IMR-90 (cell line): Measurements from ENCODE around the gene VAV1. TPM values are rescaled to one million over a fixed set of nuclear protein-coding genes. Genes with fewer than 3 reads are reported as not detected.
"Not testable (repeated sequence)": the region's sequence is repeated elsewhere in the genome, so short reads cannot be mapped to it uniquely, and the experiment has no call there.

Experiments used
- ATAC-seq: fragments of 200-7000 bp; cut with Tn5 transposase; 2 replicates; pipeline ENCODE4 v1.9.1; 2020; ENCODE audit warnings: low read depth, mild to moderate bottlenecking, moderate library complexity
- BruUV-seq: library from RNA; stranded (reverse); fragments of 400-500 nt; replicated peaks from 2 replicates; lab custom pipeline; 2021; lab: Mats Ljungman, UMichigan
- CTCF ChIA-PET: fragments of 300-600 bp; formaldehyde crosslinking; extraction: SDS; loops from one replicate; lab custom pipeline; 2021; ENCODE audit warnings: antibody characterized with exemption; lab: Yijun Ruan, JAX
- POLR2A ChIA-PET: fragments of 300-600 bp; sonication (Branson Sonifier 250); formaldehyde crosslinking; loops from one replicate; lab custom pipeline; 2022; ENCODE audit warnings: antibody characterized with exemption; ENCODE audit not compliant: unreplicated experiment; lab: Charles Lee
- DNase-seq: peaks from one replicate; pipeline ENCODE4 v3.0.0; 2013
- H2AFZ ChIP-seq: replicated peaks from 2 replicates; pipeline ENCODE3; 2013; ENCODE audit warnings: low read length, mild to moderate bottlenecking; ENCODE audit not compliant: poor library complexity
- H2AK5ac ChIP-seq: 2 replicates; pipeline ENCODE4 v1.6.1; 2013; ENCODE audit warnings: low read depth, low read length, inconsistent platforms
- H2AK9ac ChIP-seq: replicated peaks from 2 replicates; pipeline ENCODE3; 2013; ENCODE audit warnings: mild to moderate bottlenecking, low read depth, low read length, moderate library complexity; ENCODE audit not compliant: poor library complexity
- H2BK120ac ChIP-seq: 2 replicates; pipeline ENCODE4 v1.6.1; 2013; ENCODE audit warnings: low read depth, low read length, inconsistent platforms
- H2BK15ac ChIP-seq: 3 replicates; pipeline ENCODE4 v1.6.1; 2013; ENCODE audit warnings: low read depth, low read length, inconsistent platforms
- H2BK20ac ChIP-seq: 2 replicates; pipeline ENCODE4 v1.6.1; 2013; ENCODE audit warnings: low read depth, mild to moderate bottlenecking, inconsistent platforms, low read length, moderate library complexity
- H2BK5ac ChIP-seq: 2 replicates; pipeline ENCODE4 v1.6.1; 2013; ENCODE audit warnings: mild to moderate bottlenecking, low read depth, low read length, inconsistent platforms; ENCODE audit not compliant: poor library complexity, severe bottlenecking
- H3K14ac ChIP-seq: replicated peaks from 2 replicates; pipeline ENCODE4 v1.6.1; 2013; ENCODE audit warnings: low read depth, low read length, inconsistent platforms
- H3K18ac ChIP-seq: 2 replicates; pipeline ENCODE4 v1.6.1; 2013; ENCODE audit warnings: low read depth, low read length, control low read depth
- H3K23ac ChIP-seq: 2 replicates; pipeline ENCODE4 v1.6.1; 2013; ENCODE audit warnings: low read depth, low read length, inconsistent platforms
- H3K27ac ChIP-seq: 2 replicates; pipeline ENCODE4 v1.5.1; 2013; ENCODE audit warnings: mild to moderate bottlenecking, control low read depth, low read length; ENCODE audit not compliant: insufficient read depth
- H3K27me3 ChIP-seq: 2 replicates; pipeline ENCODE4 v1.6.1; 2013; ENCODE audit warnings: low read length; ENCODE audit not compliant: control insufficient read depth, insufficient read depth
- H3K36me3 ChIP-seq: 2 replicates; pipeline ENCODE4 v1.6.1; 2013; ENCODE audit warnings: low read length, mixed read lengths; ENCODE audit not compliant: control insufficient read depth, insufficient read depth
- H3K4ac ChIP-seq: 2 replicates; pipeline ENCODE4 v1.6.1; 2013; ENCODE audit warnings: low read depth, low read length, inconsistent platforms
- H3K4me1 ChIP-seq: 2 replicates; pipeline ENCODE4 v1.6.1; 2013; ENCODE audit warnings: low read length, mixed read lengths; ENCODE audit not compliant: control insufficient read depth, insufficient read depth
- H3K4me2 ChIP-seq: 2 replicates; pipeline ENCODE4 v1.6.1; 2013; ENCODE audit warnings: low read depth, mild to moderate bottlenecking, control low read depth, low read length, moderate library complexity
- H3K4me3 ChIP-seq: 2 replicates; pipeline ENCODE4 v1.5.1; 2013; ENCODE audit warnings: low read depth, mild to moderate bottlenecking, control low read depth, low read length, moderate library complexity; ENCODE audit not compliant: insufficient read depth
- H3K56ac ChIP-seq: 2 replicates; pipeline ENCODE4 v1.6.1; 2013; ENCODE audit warnings: low read length, inconsistent platforms; ENCODE audit not compliant: insufficient read depth; ENCODE audit errors: extremely low read depth
- H3K79me1 ChIP-seq, 2 experiments: 2 replicates each; pipeline ENCODE4 v1.6.1; 2013; ENCODE audit warnings: low read length in 2 of 2, inconsistent platforms in 1 of 2, low read depth in 1 of 2
- H3K9ac ChIP-seq: 2 replicates; pipeline ENCODE4 v1.6.1; 2013; ENCODE audit warnings: low read depth, low read length, control low read depth
- H3K9me1 ChIP-seq: 2 replicates; pipeline ENCODE4 v1.6.1; 2013; ENCODE audit warnings: low read length, inconsistent platforms; ENCODE audit not compliant: insufficient read depth
- H3K9me3 ChIP-seq: 2 replicates; pipeline ENCODE4 v1.6.1; 2013; ENCODE audit warnings: low read length; ENCODE audit not compliant: control insufficient read depth, insufficient read depth
- H4K20me1 ChIP-seq: 2 replicates; pipeline ENCODE4 v1.6.1; 2013; ENCODE audit warnings: low read length, inconsistent platforms; ENCODE audit not compliant: insufficient read depth
- H4K5ac ChIP-seq: 2 replicates; pipeline ENCODE4 v1.6.1; 2013; ENCODE audit warnings: mild to moderate bottlenecking, low read depth, low read length, control low read depth
- H4K8ac ChIP-seq, 2 experiments: 2 replicates each; pipeline ENCODE4 v1.6.1; 2013; ENCODE audit warnings: low read depth in 2 of 2, low read length in 2 of 2, control low read depth in 1 of 2, inconsistent platforms in 1 of 2
- H4K91ac ChIP-seq: 2 replicates; pipeline ENCODE4 v1.6.1; 2013; ENCODE audit warnings: low read depth, low read length, inconsistent platforms; ENCODE audit not compliant: insufficient read depth
- BHLHE40 ChIP-seq: fragments of 150-350 bp; IDR thresholded peaks from 2 replicates; pipeline ENCODE4 v1.6.1; 2016; ENCODE audit warnings: mild to moderate bottlenecking, low read depth, low read length
- CHD1 ChIP-seq: IDR thresholded peaks from 2 replicates; pipeline ENCODE4 v1.6.1; 2012; ENCODE audit warnings: low read depth, low read length, improper control_type of control experiment
- FOS ChIP-seq: fragments of 150-350 bp; IDR thresholded peaks from 2 replicates; pipeline ENCODE4 v1.6.1; 2016; ENCODE audit warnings: low read depth, low read length
- MAFK ChIP-seq: IDR thresholded peaks from 2 replicates; pipeline ENCODE4 v1.6.1; 2012; ENCODE audit warnings: low read depth, low read length, improper control_type of control experiment
- MAZ ChIP-seq: IDR thresholded peaks from 2 replicates; pipeline ENCODE4 v1.6.1; 2012; ENCODE audit warnings: low read depth, mild to moderate bottlenecking, low read length, improper control_type of control experiment, moderate library complexity, borderline replicate concordance
- NFE2L2 ChIP-seq: fragments of 150-350 bp; IDR thresholded peaks from 2 replicates; pipeline ENCODE4 v1.6.1; 2016; ENCODE audit warnings: low read depth, mild to moderate bottlenecking, low read length
- RAD21 ChIP-seq: IDR thresholded peaks from 2 replicates; pipeline ENCODE4 v1.6.1; 2012; ENCODE audit warnings: low read length, improper control_type of control experiment
- RCOR1 ChIP-seq: IDR thresholded peaks from 2 replicates; pipeline ENCODE4 v1.6.1; 2012; ENCODE audit warnings: mild to moderate bottlenecking, low read length, improper control_type of control experiment; ENCODE audit not compliant: insufficient replicate concordance
- WGBS, 2 experiments: methylation state at CpG; one replicate each; pipeline versions ENCODE4 v1.1.5 to v1.1.7; 2013; ENCODE audit warnings: missing lambda C conversion rate in 2 of 2; ENCODE audit not compliant: insufficient read length in 1 of 2; ENCODE audit errors: extremely low coverage in 2 of 2; 5-methylcytosine and 5-hydroxymethylcytosine counted together
- dilution Hi-C: fragments of 300-500 bp; cut with HindIII; formaldehyde crosslinking; loops from one replicate; pipeline ENCODE4 v1.14.3; 2018; ENCODE audit warnings: low sequenced_read_pairs; ENCODE audit not compliant: unreplicated experiment
- in situ Hi-C: fragments of 300-500 bp; cut with MboI; formaldehyde crosslinking; loops from 3 replicates; pipeline ENCODE4 v1.14.3; 2019; ENCODE audit warnings: low sequenced_read_pairs, inconsistent platforms, mixed read lengths
- intact Hi-C: fragments of 100-400 bp; cut with micrococcal nuclease; formaldehyde crosslinking; loops from 2 replicates; pipeline ENCODE4 v1.10.0; 2022
- polyA plus RNA-seq, 3 experiments: library from polyadenylated mRNA; depleted of rRNA; stranded (reverse); fragments of >200 nt; gene quantifications; 2 replicates each; pipeline ENCODE4 v1.2.3, GENCODE V29; 2012; ENCODE audit warnings: low replicate concordance in 1 of 3
- total RNA-seq: library from RNA; depleted of rRNA; stranded (reverse); fragments of >200 nt; gene quantifications from 2 replicates; pipeline ENCODE4 v1.2.3, GENCODE V29; 2012

VAV1 gene
- total and polyA plus RNA-seq, 2 of the 4 experiments (the other 2 are of a cell fraction) = not detected

DNA sequence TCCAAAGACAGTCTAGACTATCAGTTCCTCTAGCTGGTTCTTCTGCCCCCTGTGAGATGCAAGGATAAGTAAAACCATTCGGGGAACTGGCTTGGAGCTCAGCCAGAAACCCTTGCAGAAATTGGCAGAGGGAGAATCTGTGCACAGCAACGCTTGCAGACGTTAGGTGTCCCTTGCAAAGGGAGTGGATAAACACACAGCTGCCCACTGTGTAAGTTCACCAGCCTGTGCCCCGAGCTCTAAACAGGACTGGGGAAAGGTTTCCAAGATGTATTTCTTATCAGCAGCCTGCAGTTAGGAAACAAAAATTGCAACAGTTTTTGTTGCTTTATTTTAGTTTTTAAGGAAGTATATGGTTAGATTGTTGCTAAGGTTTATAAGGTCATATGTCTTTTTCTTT lies 95.8 kb downstream of the VAV1 start:
- H3K56ac ChIP-seq = no peak overlapping the region
- H2BK120ac ChIP-seq = no peak overlapping the region
- dilution Hi-C loops = no loop called here
- no TSS peak for BruUV-seq
- H3K18ac ChIP-seq = no peak overlapping the region
- H3K4me1 ChIP-seq = no peaks in the 10 kb centered on the region
- H3K4me3 ChIP-seq = no peak overlapping the region
- no peaks in the 10 kb centered on the region for H3K79me1 ChIP-seq
- H2AFZ ChIP-seq = no peak overlapping the region
- H4K8ac ChIP-seq = no peak overlapping the region
- H3K9me1 ChIP-seq = no peaks in the 10 kb centered on the region
- CTCF ChIA-PET = interaction anchor here (0.6 kb wide), 1 partner anchor 15 kb away, joined by 4 read pairs; no protein-coding TSS in a partner anchor
- no peak overlapping the region for H3K9ac ChIP-seq
- no peak overlapping the region for H3K4ac ChIP-seq
- no peak overlapping the region for H4K5ac ChIP-seq
- H3K4me2 ChIP-seq = no peak overlapping the region
- no peak for ATAC-seq
- H4K20me1 ChIP-seq = no peaks in the 10 kb centered on the region
- H2BK20ac ChIP-seq = no peak overlapping the region
- no peak overlapping the region for H3K14ac ChIP-seq
- H2AK9ac ChIP-seq = no peak overlapping the region
- no peak overlapping the region for H2BK15ac ChIP-seq
- POLR2A ChIA-PET = no interaction called here
- WGBS, 2 experiments = 0% methylated on average over 1 of the region's 4 CpGs; no CpG with 5 or more reads in 1 of the 2 experiments
- no peak for DNase-seq
- no peaks in the 10 kb centered on the region for H3K36me3 ChIP-seq
- intact Hi-C loops = no loop called here
- no peak overlapping the region for H3K27ac ChIP-seq
- no peak overlapping the region for H2AK5ac ChIP-seq
- in situ Hi-C loops = loop anchor here (10.0 to 25.0 kb wide), 2 partner anchors 134 to 731 kb away; partner anchors contain the start of genes ACSBG2, GPR108 and TRIP10
- no peaks in the 10 kb centered on the region for H3K9me3 ChIP-seq
- H3K23ac ChIP-seq = no peak overlapping the region
- TF ChIP-seq RCOR1 (no peak), NFE2L2 (no peak), RAD21 (no peak), FOS (no peak), BHLHE40 (no peak), CHD1 (no peak), MAFK (no peak), MAZ (no peak)
- H4K91ac ChIP-seq = no peak overlapping the region
- H2BK5ac ChIP-seq = no peak overlapping the region
- H3K27me3 ChIP-seq = no peaks in the 10 kb centered on the region

- not testable (repeated sequence) for H2AK5ac ChIP-seq, H3K36me3 ChIP-seq
Observed at GRCh38 chr19:6869151-6869882, 96.8 kb downstream of the VAV1 start.

More at GRCh38 chr19:6869151-6869882, 96.8 kb downstream of the VAV1 start:
- H3K27ac ChIP-seq, H4K20me1 ChIP-seq, H3K14ac ChIP-seq, H4K91ac ChIP-seq, H2BK120ac ChIP-seq, H2AFZ ChIP-seq, H2AK9ac ChIP-seq, H3K4me2 ChIP-seq, H3K23ac ChIP-seq, ATAC-seq, DNase-seq, H4K8ac ChIP-seq, H3K4me3 ChIP-seq, H2BK15ac ChIP-seq, BruUV-seq, H3K27me3 ChIP-seq, H3K4me1 ChIP-seq, H2BK5ac ChIP-seq, H3K56ac ChIP-seq, H2BK20ac ChIP-seq, H3K9me3 ChIP-seq, H3K79me1 ChIP-seq, H3K18ac ChIP-seq, H4K5ac ChIP-seq, dilution Hi-C loops, H3K9ac ChIP-seq, H3K4ac ChIP-seq, H3K9me1 ChIP-seq, POLR2A ChIA-PET, intact Hi-C loops: not testable (repeated sequence)
- WGBS, 2 experiments = no CpG with 5 or more reads among the region's 22 CpGs
- in situ Hi-C loops = loop anchor here (10.0 to 25.0 kb wide), 2 partner anchors 135 to 732 kb away; partner anchors contain the start of genes ACSBG2, GPR108 and TRIP10
- CTCF ChIA-PET = interaction anchor here (0.6 kb wide), 1 partner anchor 56 kb away, joined by 3 read pairs; no protein-coding TSS in a partner anchor
